A549 (cell line): Measurements from ENCODE around the gene ZNF410. TPM values are rescaled to one million over a fixed set of nuclear protein-coding genes. Genes with fewer than 3 reads are reported as not detected.

Experiments used
- ATAC-seq, 2 experiments: fragments of 200-7000 bp in 1 of 2; fragments of >200 bp in 1 of 2; cut with Nextera tagmentation in 1 of 2; cut with Tn5 transposase in 1 of 2; 3 replicates each; pipeline versions ENCODE4 v1.8.0 to v1.9.1; 2018 to 2020; ENCODE audit warnings: mild to moderate bottlenecking in 1 of 2, moderate library complexity in 1 of 2
- CTCF ChIA-PET: fragments of 300-600 bp; sonication (Branson Sonifier 250); formaldehyde crosslinking; extraction: SDS; loops from one replicate; lab custom pipeline; 2021; ENCODE audit warnings: antibody characterized with exemption, inconsistent platforms; lab: Yijun Ruan, JAX
- POLR2A ChIA-PET: fragments of 350-600 bp; formaldehyde crosslinking; extraction: SDS; loops from one replicate; lab custom pipeline; 2021; ENCODE audit warnings: antibody characterized with exemption, inconsistent platforms; lab: Yijun Ruan, JAX
- DNase-seq, 2 experiments: peaks; one replicate each; pipeline versions ENCODE4 v3.0.0 to v3.0.0-alpha.2; 2011 to 2016; ENCODE audit warnings: low read depth in 1 of 2, low spot score in 1 of 2
- FAIRE-seq: peaks from 2 replicates; lab custom pipeline; 2011; peaks lifted over from hg19 to GRCh38; lab: Jason Lieb, UNC
- H3K27ac ChIP-seq, 2 experiments: fragments of >200 bp; sonication (Bioruptor Twin); formaldehyde crosslinking; 3 replicates each; pipeline ENCODE4 v1.5.1; 2016 to 2017
- H3K4me1 ChIP-seq: fragments of >200 bp; sonication (Bioruptor Twin); formaldehyde crosslinking; 3 replicates; pipeline ENCODE4 v1.6.1; 2016
- H3K4me2 ChIP-seq: fragments of >200 bp; sonication (Bioruptor Twin); formaldehyde crosslinking; 3 replicates; pipeline ENCODE4 v1.6.1; 2016
- H3K4me3 ChIP-seq: fragments of >200 bp; sonication (Bioruptor Twin); formaldehyde crosslinking; 3 replicates; pipeline ENCODE4 v1.5.1; 2016
- H3K9me3 ChIP-seq: fragments of >200 bp; sonication (Bioruptor Twin); formaldehyde crosslinking; 3 replicates; pipeline ENCODE4 v1.6.1; 2016
- ATOH8 ChIP-seq: fragments of 250-450 bp; sonication (Bioruptor Pico); IDR thresholded peaks from 2 replicates; pipeline ENCODE4 v1.5.0; 2020; ENCODE audit warnings: low read depth, mild to moderate bottlenecking, moderate library complexity
- CEBPB ChIP-seq, 2 experiments: fragments of >200 bp in 1 of 2; sonication (Bioruptor Twin) in 1 of 2; formaldehyde crosslinking in 1 of 2; IDR thresholded peaks; 2 replicates each; pipeline ENCODE4 v1.6.1; 2012 to 2016
- CTCF ChIP-seq: fragments of >200 bp; sonication (Bioruptor Twin); formaldehyde crosslinking; IDR thresholded peaks from 3 replicates; pipeline ENCODE4 v1.5.1; 2016
- EHF ChIP-seq: fragments of 250-450 bp; sonication (Bioruptor Pico); IDR thresholded peaks from 2 replicates; pipeline ENCODE4 v1.5.0; 2020; ENCODE audit warnings: mild to moderate bottlenecking
- ELK1 ChIP-seq: fragments of 150-350 bp; IDR thresholded peaks from 2 replicates; pipeline ENCODE4 v1.6.1; 2014; ENCODE audit warnings: low read depth, mild to moderate bottlenecking, low read length
- HDAC2 ChIP-seq: fragments of 200-600 bp; sonication (generic); IDR thresholded peaks from 2 replicates; pipeline ENCODE4 v1.6.1; 2016
- HES2 ChIP-seq: fragments of >200 bp; sonication (Bioruptor Twin); formaldehyde crosslinking; IDR thresholded peaks from 2 replicates; pipeline ENCODE4 v1.6.1; 2016
- HEYL ChIP-seq: fragments of 250-450 bp; sonication (Bioruptor Pico); IDR thresholded peaks from 2 replicates; pipeline ENCODE4 v1.8.0; 2021; ENCODE audit warnings: mild to moderate bottlenecking, moderate library complexity
- HMGXB4 ChIP-seq: fragments of 250-450 bp; sonication (Bioruptor Pico); IDR thresholded peaks from 2 replicates; pipeline ENCODE4 v1.5.0; 2021; ENCODE audit warnings: mild to moderate bottlenecking, moderate library complexity, borderline replicate concordance
- HOXA7 ChIP-seq: fragments of 250-450 bp; sonication (Bioruptor Pico); IDR thresholded peaks from 2 replicates; pipeline ENCODE4 v1.5.0; 2020; ENCODE audit warnings: mild to moderate bottlenecking, moderate library complexity
- KDM1A ChIP-seq: fragments of 200-600 bp; sonication (generic); IDR thresholded peaks from 2 replicates; pipeline ENCODE4 v1.6.1; 2016; ENCODE audit warnings: low read depth, mild to moderate bottlenecking
- MAZ ChIP-seq: fragments of 150-350 bp; IDR thresholded peaks from 2 replicates; pipeline ENCODE4 v1.6.1; 2014; ENCODE audit warnings: antibody characterized with exemption, low read depth, low read length, borderline replicate concordance
- MYC ChIP-seq: IDR thresholded peaks from 2 replicates; pipeline ENCODE4 v1.6.1; 2012; ENCODE audit warnings: mild to moderate bottlenecking, inconsistent platforms, low read length, improper control_type of control experiment, borderline replicate concordance
- NPAS2 ChIP-seq: fragments of 250-450 bp; sonication (Bioruptor Pico); IDR thresholded peaks from 2 replicates; pipeline ENCODE4 v1.8.0; 2022; ENCODE audit warnings: mild to moderate bottlenecking, moderate library complexity, borderline replicate concordance
- NR3C1 ChIP-seq: fragments of >200 bp; sonication (Bioruptor Twin); formaldehyde crosslinking; IDR thresholded peaks from 3 replicates; pipeline ENCODE4 v1.6.1; 2017
- PBX3 ChIP-seq: IDR thresholded peaks from 2 replicates; pipeline ENCODE4 v1.6.1; 2012
- PHF8 ChIP-seq: fragments of 200-600 bp; sonication (generic); IDR thresholded peaks from 2 replicates; pipeline ENCODE4 v1.6.1; 2016; ENCODE audit warnings: low read depth, mild to moderate bottlenecking, antibody characterized with exemption, moderate library complexity, borderline replicate concordance
- POLR2A ChIP-seq: IDR thresholded peaks from 2 replicates; pipeline ENCODE4 v1.6.1; 2012; ENCODE audit warnings: mild to moderate bottlenecking, low read length
- RFX5 ChIP-seq: fragments of 450-650 bp; IDR thresholded peaks from 2 replicates; pipeline ENCODE4 v1.7.1; 2014; ENCODE audit warnings: antibody characterized with exemption, mild to moderate bottlenecking, moderate library complexity
- RNF2 ChIP-seq: fragments of 200-600 bp; sonication (generic); IDR thresholded peaks from 2 replicates; pipeline ENCODE4 v1.6.1; 2016; ENCODE audit warnings: low read depth, mild to moderate bottlenecking, antibody characterized with exemption, moderate library complexity, borderline replicate concordance
- SREBF2 ChIP-seq: fragments of 450-650 bp; IDR thresholded peaks from 2 replicates; pipeline ENCODE4 v1.6.1; 2014; ENCODE audit warnings: mild to moderate bottlenecking, moderate library complexity
- TFCP2L1 ChIP-seq: fragments of 250-450 bp; sonication (Bioruptor Pico); IDR thresholded peaks from 2 replicates; pipeline ENCODE4 v1.5.0; 2021; ENCODE audit warnings: mild to moderate bottlenecking
- ZFP36 ChIP-seq: fragments of 450-650 bp; IDR thresholded peaks from 2 replicates; pipeline ENCODE4 v1.6.1; 2014; ENCODE audit warnings: borderline replicate concordance; ENCODE audit not compliant: partially characterized antibody
- ZSCAN20 ChIP-seq: fragments of 250-450 bp; sonication (Bioruptor Pico); IDR thresholded peaks from 2 replicates; pipeline ENCODE4 v1.8.0; 2022; ENCODE audit warnings: mild to moderate bottlenecking, moderate library complexity
- WGBS: methylation state at CpG from one replicate; pipeline ENCODE4 v1.1.6; 2017; ENCODE audit errors: missing lambda C conversion rate; 5-methylcytosine and 5-hydroxymethylcytosine counted together
- polyA plus RNA-seq, 4 experiments: library from polyadenylated mRNA; depleted of rRNA in 3 of 4; stranded (reverse); fragments of >200 nt; fragmentation: RNase III in 1 of 4; extraction: RNeasy Plus Mini Kit Qiagen cat#74134 plus additional on column Dnase treatment in 1 of 4; gene quantifications; 2 replicates in 3 of 4; 3 replicates in 1 of 4; pipeline ENCODE4 v1.2.3, GENCODE V29; 2011 to 2017

Gene ZNF410
- polyA plus RNA-seq, 2 of the 4 experiments (the other 2 are of a cell fraction) = 35.8 to 70.8 TPM

GRCh38 chr14:73877790-73878189 is 8.9 kb upstream of the ZNF410 start:
- FAIRE-seq = no peak
- no peak overlapping the region for H3K4me2 ChIP-seq
- no peaks in the 10 kb centered on the region for H3K9me3 ChIP-seq
- no peak for ATAC-seq
- CTCF ChIA-PET = interaction anchor here (0.6 to 2.0 kb wide), 4 partner anchors 26 to 413 kb away, joined by 3 to 5 read pairs (median 4); partner anchors contain the start of gene PTGR2
- no peak overlapping the region for H3K4me3 ChIP-seq
- no peak for TF ChIP-seq HDAC2
- no peak for TF ChIP-seq KDM1A
- TF ChIP-seq HEYL (CRISPR knock-in tag) = no peak
- no peak for TF ChIP-seq NR3C1
- TF ChIP-seq PBX3 = no peak
- no peak for TF ChIP-seq ATOH8
- no peak for TF ChIP-seq TFCP2L1
- TF ChIP-seq PHF8 = no peak
- TF ChIP-seq CTCF = no peak
- no peak for TF ChIP-seq HMGXB4 (CRISPR knock-in tag)
- TF ChIP-seq HES2 = no peak
- TF ChIP-seq CEBPB (IDR thresholded peaks at IDR 0.05) = no peak
- TF ChIP-seq NPAS2 (CRISPR knock-in tag) = no peak
- H3K27ac ChIP-seq = no peak overlapping the region
- H3K4me1 ChIP-seq = no peaks in the 10 kb centered on the region
- POLR2A ChIA-PET = no interaction called here
- no peak for DNase-seq
- WGBS = 89% methylated on average over 3 of the region's 3 CpGs

- Histone ChIP-seq H3K4me3 (no peak overlapping the region), H3K27ac (no peak overlapping the region), H3K4me1 (no peaks in the 10 kb centered on the region), H3K9me3 (no peaks in the 10 kb centered on the region), H3K4me2 (no peak overlapping the region)
- TF ChIP-seq ZSCAN20 (CRISPR knock-in tag) (no peak), HOXA7 (no peak), MYC (no peak), EHF (CRISPR knock-in tag) (no peak), SREBF2 (no peak)
- ChIA-PET CTCF (interaction anchor here (0.6 to 2.0 kb wide), 4 partner anchors 27 to 412 kb away, joined by 3 to 5 read pairs (median 4); partner anchors contain the start of gene PTGR2), POLR2A (no interaction called here)
- ATAC-seq = no peak
- no peak for FAIRE-seq
- 74% methylated on average over 6 of the region's 6 CpGs for WGBS
- DNase-seq = no peak
Measured at GRCh38 chr14:73878436-73878835, 8.2 kb upstream of the ZNF410 start.

- WGBS = 79% methylated on average over 1 of the region's 1 CpG
- no peak for ATAC-seq
- no peaks in the 10 kb centered on the region for H3K9me3 ChIP-seq
- TF ChIP-seq ELK1 (no peak), MAZ (no peak), NPAS2 (CRISPR knock-in tag) (no peak), MYC (no peak), ZFP36 (no peak), PBX3 (no peak), POLR2A (no peak), RFX5 (no peak), RNF2 (no peak), ZSCAN20 (CRISPR knock-in tag) (no peak)
Measured at GRCh38 chr14:73879027-73879426, 7.6 kb upstream of the ZNF410 start.

More at GRCh38 chr14:73879027-73879426, 7.6 kb upstream of the ZNF410 start:
- Histone ChIP-seq H3K4me2 (no peak overlapping the region), H3K4me1 (no peaks in the 10 kb centered on the region), H3K4me3 (no peak overlapping the region), H3K27ac (no peak overlapping the region)
- POLR2A ChIA-PET = no interaction called here
- DNase-seq (no peak), FAIRE-seq (no peak)
- CTCF ChIA-PET = interaction anchor here (2.0 kb wide), 1 partner anchor 121 kb away, joined by 4 read pairs; no protein-coding TSS in a partner anchor
